PFSK-1 (cell line): ENCODE data around the gene FDX1.

Source experiments
- FOXP2 ChIP-seq: optimal IDR thresholded peaks from 2 replicates; pipeline ENCODE3; 2011; ENCODE audit warnings: borderline replicate concordance, control low read depth, inconsistent platforms; ENCODE audit not compliant: insufficient read depth; ENCODE audit errors: extremely low read length, extremely low read depth
- POLR2AphosphoS5 ChIP-seq: IDR thresholded peaks from 2 replicates; pipeline ENCODE4 v1.6.1; 2012; ENCODE audit warnings: low read depth, mild to moderate bottlenecking, control low read depth, low read length, moderate library complexity
- REST ChIP-seq, 2 experiments: IDR thresholded peaks; 2 replicates each; pipeline versions ENCODE4 v1.6.1 to v1.8.0; 2011 to 2012; ENCODE audit warnings: low read depth in 2 of 2, low read length in 2 of 2, control low read depth in 1 of 2, inconsistent platforms in 1 of 2, mild to moderate bottlenecking in 1 of 2, moderate library complexity in 1 of 2; ENCODE audit not compliant: insufficient read depth in 1 of 2
- SIN3A ChIP-seq: IDR thresholded peaks from 2 replicates; pipeline ENCODE4 v1.6.1; 2012; ENCODE audit warnings: mild to moderate bottlenecking, low read length, moderate library complexity, borderline replicate concordance; ENCODE audit not compliant: insufficient read depth
- TAF1 ChIP-seq: IDR thresholded peaks from 2 replicates; pipeline ENCODE4 v1.6.1; 2012; ENCODE audit warnings: low read length, control low read depth, borderline replicate concordance; ENCODE audit not compliant: insufficient read depth

FDX1 gene

GRCh38 chr11:110472858-110473257, 43.1 kb downstream of the FDX1 start:
- TF ChIP-seq SIN3A (no peak), TAF1 (no peak), POLR2AphosphoS5 (no peak), REST (IDR thresholded peaks at IDR 0.05; ENCODE audit: insufficient read depth in 1 of 2, low read depth in 2 of 2, low read length in 2 of 2) (no peak), FOXP2 (no peak)

DNA sequence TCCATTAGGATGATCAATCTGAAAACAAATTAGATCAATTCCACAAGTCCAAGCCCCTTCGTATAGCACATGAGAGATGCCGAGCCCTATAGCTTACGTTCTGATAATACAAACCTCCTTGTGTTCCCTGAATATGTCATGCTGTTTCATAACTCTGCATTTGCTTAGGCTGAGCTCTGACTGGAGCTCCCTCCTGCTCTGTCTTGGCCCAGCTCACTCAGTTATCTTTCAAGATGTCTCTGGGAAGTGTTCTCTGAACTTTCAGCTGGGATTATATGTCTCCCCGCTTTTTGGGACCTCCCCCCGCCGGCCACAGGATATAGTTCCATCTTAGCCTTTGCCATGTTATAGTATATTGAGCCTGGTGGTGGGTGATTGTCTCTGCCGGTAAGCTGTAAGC, 44.0 kb downstream of the FDX1 start:
- TF ChIP-seq FOXP2 (no peak), TAF1 (no peak), POLR2AphosphoS5 (no peak), REST (IDR thresholded peaks at IDR 0.05; ENCODE audit: insufficient read depth in 1 of 2, low read depth in 2 of 2, low read length in 2 of 2) (no peak)

GRCh38 chr11:110474578-110474977, 44.8 kb downstream of the FDX1 start:
- no peak for TF ChIP-seq FOXP2
- no peak for TF ChIP-seq REST (IDR thresholded peaks at IDR 0.05; ENCODE audit: insufficient read depth in 1 of 2, low read depth in 2 of 2, low read length in 2 of 2)
- no peak for TF ChIP-seq TAF1
- no peak for TF ChIP-seq SIN3A
- TF ChIP-seq POLR2AphosphoS5, result no peak

DNA sequence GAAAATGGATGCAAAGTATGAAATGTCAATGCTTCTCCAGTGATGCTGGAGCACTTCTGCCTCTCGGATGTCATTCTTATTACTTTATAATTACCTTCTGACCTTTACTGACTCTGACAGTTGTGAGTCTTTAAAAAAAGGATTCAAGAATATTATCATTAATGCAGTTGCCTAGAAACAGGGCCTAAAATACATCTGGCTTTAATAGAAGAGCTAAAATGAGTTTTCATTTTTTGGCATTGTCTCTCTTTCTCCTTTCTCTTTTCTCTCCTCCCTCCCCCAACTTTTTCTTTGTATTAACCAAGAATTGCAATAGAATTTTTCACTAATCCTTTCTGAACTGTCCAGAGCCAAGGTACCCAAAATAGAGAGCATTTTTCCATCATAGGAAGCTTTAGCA, 45.9 kb downstream of the FDX1 start:
- no peak for TF ChIP-seq REST (IDR thresholded peaks at IDR 0.05; ENCODE audit: insufficient read depth in 1 of 2, low read depth in 2 of 2, low read length in 2 of 2)
- no peak for TF ChIP-seq POLR2AphosphoS5
- TF ChIP-seq SIN3A, result no peak
- no peak for TF ChIP-seq FOXP2
- no peak for TF ChIP-seq TAF1

DNA sequence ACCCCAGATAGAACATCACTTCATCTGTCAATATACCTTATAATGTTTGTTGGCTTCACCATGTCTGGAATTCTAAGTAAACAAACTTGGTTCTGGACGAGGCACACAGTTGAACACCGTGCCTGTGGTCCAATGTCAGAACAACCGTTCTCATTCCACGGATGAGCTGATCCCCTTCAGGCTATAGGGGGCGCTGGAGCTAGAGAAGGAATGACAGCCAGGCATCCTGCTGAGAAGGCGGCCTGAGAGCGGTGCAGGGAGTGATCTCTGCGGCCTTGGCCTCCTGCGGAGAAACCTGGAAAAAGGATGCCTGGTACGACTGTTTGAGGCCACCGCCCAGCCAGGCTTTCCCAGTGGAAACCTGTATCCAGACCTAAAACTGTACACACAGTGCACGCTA, 48.7 kb downstream of the FDX1 start:
- TF ChIP-seq TAF1 (no peak), POLR2AphosphoS5 (no peak), REST (IDR thresholded peaks at IDR 0.05; ENCODE audit: insufficient read depth in 1 of 2, low read depth in 2 of 2, low read length in 2 of 2) (no peak), SIN3A (no peak), FOXP2 (no peak)
